CMK (cell line): ENCODE data around the gene HLX.

Experiments used
- DNase-seq: peaks from one replicate; pipeline ENCODE4 v3.0.0-alpha.2; 2010; ENCODE audit warnings: low read depth

HLX gene

GRCh38 chr1:220882061-220882891, 3.0 kb downstream of the HLX start:
- DNase-seq, result no peak

- DNase-seq, result no peak
These were observed 5.1 kb downstream of the HLX start for GRCh38 chr1:220884109-220884980.

GRCh38 chr1:220884981-220885918, 6.0 kb downstream of the HLX start:
- no peak for DNase-seq

- DNase-seq, result no peak
These were observed 6.7 kb downstream of the HLX start for GRCh38 chr1:220885971-220886370.

GRCh38 chr1:220886470-220887201, 7.4 kb downstream of the HLX start:
- DNase-seq, result no peak

GRCh38 chr1:220887202-220887519, 7.9 kb downstream of the HLX start:
- no peak for DNase-seq

GRCh38 chr1:220887520-220888416, 8.5 kb downstream of the HLX start:
- DNase-seq, result no peak

GRCh38 chr1:220888417-220888986, 9.3 kb downstream of the HLX start:
- DNase-seq, result no peak

GRCh38 chr1:220889333-220889732, 10.1 kb downstream of the HLX start:
- no peak for DNase-seq

GRCh38 chr1:220889848-220890287, 10.6 kb downstream of the HLX start:
- no peak for DNase-seq

GRCh38 chr1:220890602-220891001, 11.4 kb downstream of the HLX start:
- no peak for DNase-seq

DNA sequence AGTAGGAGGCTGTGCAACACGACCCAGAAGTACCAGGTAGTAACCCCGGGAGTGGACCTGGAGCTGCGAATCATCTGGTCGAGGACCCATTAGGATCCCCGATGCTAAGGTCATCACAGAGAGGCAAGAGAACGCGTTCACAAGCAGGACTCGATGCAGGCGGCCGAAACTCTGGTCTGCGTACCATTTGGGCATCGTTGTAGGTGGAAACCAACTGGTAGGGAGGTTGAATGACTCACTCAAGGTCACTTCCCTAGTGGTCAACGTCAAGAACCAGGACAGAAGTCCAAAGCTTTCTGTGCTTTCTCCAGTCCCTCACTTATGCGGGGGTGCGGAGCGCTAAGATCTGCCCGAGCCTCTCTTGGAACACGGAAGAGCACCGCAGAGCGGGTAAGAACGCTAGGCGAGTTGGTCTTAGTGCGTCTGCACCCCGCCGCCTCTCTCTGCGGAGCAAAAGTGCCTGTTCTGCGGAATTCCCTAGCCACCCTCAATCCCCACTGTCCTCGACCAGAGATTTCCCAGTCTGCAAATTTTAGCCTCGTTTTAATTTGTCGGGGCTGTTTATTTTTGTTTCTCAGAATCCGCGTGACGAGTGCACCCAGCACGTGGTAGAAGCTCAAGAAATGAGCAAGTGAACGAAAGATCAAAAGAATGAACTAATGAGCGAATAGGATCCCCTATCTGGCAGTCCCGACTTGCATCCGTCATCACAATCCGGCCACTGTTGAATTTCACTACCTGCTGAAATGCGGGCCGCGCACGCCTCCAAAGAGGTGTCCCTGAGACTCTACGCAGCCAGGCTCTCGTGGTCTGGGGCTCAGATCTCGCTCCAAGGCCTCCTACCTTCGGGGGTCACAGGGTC, 12.2 kb downstream of the HLX start:
- no peak for DNase-seq

GRCh38 chr1:220892086-220892376, 12.8 kb downstream of the HLX start:
- no peak for DNase-seq

- no peak for DNase-seq
These were observed 13.9 kb downstream of the HLX start for GRCh38 chr1:220892997-220893700.

GRCh38 chr1:220893701-220894024, 14.4 kb downstream of the HLX start:
- no peak for DNase-seq

- no peak for DNase-seq
These were observed 15.0 kb downstream of the HLX start for GRCh38 chr1:220894025-220894923.

GRCh38 chr1:220894924-220895256, 15.6 kb downstream of the HLX start:
- no peak for DNase-seq

DNA sequence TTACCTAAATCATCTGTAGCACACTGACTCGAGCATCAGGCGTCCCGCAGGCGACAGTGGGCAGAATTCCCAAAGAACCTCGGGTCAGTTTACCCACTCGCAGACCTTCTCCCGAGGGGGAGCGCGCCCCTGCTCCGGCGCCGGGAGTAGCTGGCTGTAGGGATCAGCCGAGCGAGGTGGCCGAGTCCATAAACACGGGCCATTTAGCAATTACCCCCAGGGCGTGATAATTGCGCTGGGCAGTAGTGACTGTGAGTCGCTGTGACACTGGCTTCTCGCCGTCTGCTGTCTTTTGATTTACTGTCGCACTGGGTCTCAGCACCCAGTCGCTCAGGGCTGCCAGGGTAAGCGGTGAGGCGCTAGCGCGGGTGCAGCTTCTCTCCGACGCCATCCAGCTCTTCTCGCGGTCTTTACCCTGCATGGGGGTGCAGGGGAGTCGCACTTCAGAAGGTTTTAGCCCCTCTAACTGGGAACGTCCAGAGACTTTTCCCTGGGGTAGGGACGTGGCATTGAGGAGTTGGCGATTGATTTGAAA, 16.2 kb downstream of the HLX start:
- no peak for DNase-seq
